Activated CD8-positive, alpha-beta memory T cell treated with anti-CD3 and anti-CD28 coated beads, Interleukin-2, amount 50 U/mL, for 24 hours (primary cell): ENCODE measurements around the gene ROR2.

ENCODE experiments used
- DNase-seq: peaks from one replicate; pipeline ENCODE4 v3.0.0-alpha.2; 2020; ENCODE audit errors: extremely low read depth

ROR2 gene

DNA sequence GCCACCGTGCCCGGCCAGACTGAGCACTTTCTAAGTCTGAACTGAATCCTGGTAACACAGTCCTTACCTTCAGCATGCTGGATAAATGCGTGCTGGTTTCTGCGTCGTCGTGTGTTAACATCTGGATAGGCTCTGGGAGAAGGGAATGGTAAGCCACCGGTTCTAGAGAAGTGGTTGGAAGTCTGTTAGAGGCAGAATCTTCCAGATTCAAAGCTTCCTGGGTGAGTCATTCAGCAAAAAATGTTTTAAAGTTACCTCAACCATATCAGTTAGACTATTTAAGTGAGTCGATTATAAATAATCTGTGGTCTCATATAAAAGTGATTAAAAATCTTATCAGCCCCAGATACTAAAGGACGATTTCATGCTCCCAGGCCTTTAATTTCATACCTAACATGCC, 269.9 kb downstream of the ROR2 start:
- DNase-seq: no peak

DNA sequence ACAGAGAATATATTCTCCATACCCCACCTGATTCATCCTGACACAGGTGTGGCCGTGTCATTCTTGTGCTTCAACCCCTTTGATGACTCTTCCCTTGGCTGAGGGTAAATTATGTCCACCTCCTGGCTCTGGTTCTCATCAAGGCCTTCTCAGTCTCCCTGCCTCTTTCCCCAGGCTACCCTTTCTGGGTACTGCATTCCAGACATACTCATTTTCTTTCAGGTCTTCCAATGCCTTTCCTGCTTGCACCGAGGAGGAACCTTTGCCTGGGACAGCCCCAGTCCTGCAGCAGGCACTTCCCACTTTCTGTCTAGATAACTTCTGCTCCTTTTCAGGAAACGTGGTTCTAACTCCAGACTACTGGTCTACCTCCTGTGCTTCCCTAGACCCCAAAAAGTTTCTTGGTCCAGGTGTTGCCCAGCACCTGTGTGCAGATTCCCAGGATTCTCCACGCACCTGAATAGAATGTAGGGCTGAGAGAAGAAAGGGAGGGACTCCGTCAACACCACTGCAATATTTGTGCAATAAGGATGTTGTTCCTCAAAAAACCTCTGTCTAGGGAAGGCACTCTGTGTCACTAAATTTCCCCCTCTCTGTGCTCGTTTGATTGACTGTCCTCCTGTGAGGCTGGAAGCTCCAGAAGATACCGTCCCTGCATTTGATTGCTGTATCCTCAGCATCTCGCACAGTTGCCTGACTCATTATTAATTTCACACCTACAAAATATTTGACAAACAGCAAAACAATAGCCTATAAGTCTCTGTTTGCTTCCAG, 271.0 kb downstream of the ROR2 start:
- no peak for DNase-seq

DNA sequence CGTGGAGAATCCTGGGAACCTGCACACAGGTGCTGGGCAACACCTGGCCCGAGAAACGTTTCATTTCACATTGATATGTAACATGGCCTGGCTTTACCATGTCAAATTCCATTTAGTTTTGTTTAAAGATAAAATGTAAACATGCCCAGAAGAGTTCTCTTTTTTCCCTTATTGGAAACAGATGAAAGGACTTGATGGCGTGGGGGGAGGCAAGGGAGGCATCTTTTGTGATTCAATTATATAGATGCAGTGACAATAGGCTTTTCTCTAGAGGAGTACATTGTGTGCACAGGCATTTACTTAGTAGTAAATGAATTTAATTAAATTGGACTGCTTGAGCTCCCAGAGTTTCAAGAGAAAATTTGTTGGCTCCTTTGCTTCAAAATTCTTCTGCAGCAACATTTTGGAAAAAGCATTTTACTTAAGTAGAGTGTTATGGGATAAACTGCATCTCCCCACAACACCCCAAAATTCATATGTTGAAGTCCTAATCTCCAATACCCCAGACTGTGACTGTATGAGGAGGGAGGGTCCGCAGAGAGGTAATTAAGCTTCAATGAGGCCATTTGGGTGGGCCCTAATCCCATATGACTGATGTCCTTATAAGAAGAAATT, 272.1 kb downstream of the ROR2 start:
- no peak for DNase-seq

DNA sequence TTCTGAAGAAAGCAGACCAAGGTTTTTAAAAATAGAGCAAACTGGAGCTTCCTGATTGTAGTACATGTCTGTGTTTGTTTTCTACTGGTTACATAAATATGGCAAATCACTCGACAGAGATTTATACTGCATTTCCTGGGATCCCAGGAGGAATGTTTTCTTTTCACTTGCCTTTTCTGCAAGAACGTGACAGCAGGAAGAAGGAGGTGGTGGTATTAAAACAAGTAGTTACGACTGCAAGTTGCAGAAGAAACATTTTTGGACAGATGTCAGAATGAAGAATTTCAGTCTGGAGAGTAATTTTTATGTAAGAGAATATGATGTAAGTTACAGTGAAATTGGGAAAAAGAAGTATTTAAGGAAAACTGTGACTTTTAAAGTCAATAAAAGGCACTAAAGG, 272.7 kb downstream of the ROR2 start:
- DNase-seq: no peak

DNA sequence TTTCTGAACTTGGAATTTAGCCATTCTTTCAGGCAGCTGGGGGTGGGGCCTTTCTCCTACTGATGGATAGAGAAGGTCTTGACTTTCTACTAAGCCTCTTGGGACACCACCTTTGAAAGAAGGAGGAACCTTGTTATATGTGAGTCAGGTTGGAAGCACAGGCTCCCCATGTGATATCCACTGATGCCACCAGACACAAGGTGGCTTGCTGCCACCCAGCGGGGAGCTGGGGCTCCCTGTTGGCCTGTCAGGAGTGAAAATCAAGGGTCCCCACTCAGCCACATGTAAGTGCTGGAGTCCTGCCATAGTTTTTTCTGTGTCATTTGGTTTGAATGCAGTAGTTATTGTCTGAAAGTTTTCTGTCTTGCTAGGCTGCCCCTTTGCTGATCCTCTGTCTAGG, 274.0 kb downstream of the ROR2 start:
- DNase-seq: no peak

DNA sequence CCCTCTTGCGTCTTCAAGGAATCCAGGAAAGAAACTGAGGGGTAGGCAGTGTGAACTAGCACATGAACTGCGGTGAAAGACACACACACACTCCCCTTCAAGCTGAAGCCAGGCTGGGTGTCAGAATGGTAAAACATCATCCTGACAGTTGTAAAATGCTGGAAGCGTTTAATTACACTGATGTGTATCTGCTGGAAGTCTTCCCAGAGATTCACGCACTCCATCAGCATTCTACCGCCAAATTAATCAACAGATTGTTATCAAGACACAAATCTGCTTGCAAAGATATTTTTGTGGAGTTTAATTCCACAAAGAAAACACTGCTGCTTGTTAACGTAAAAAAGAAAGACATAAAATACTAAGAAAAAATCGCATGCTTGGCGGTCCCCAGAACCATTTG, 285.4 kb downstream of the ROR2 start:
- DNase-seq: no peak

DNA sequence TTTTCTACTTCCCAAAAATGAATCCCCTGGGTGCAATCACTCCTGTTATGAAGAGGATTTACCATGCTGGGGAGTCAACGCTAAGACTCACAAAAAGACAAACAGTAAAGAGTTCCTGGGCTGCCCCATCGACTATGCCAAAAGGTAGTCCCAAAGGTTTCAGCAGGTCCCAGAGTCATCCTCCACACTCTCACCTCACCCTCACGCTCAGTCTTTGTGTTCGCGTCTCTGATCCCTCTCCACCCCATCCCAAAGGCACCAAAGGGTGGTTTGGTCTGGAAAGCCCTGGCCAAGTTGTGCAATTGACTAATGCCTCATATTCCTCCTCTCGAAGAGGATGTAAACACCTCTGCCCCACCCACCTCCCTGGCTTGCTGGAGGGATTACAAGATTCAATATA, 286.2 kb downstream of the ROR2 start:
- DNase-seq: no peak

DNA sequence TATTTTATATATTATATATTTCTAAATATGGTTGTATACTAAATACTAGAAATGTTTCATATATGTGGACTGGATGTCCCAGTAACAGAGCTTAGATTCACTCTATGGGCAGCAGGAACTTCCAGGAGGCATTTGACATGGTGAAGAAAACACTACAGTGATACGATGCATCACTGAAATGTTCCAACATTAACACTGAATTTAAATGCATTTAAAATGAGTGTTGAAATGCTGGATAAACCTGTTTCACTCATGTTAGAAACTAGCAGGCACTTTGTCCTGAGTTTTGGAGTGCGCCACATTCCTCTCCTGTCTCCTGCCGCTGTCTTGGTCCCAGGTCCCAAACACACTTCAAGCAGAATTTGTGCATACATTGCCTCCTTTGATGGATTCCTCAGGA, 288.6 kb downstream of the ROR2 start:
- DNase-seq: no peak

DNA sequence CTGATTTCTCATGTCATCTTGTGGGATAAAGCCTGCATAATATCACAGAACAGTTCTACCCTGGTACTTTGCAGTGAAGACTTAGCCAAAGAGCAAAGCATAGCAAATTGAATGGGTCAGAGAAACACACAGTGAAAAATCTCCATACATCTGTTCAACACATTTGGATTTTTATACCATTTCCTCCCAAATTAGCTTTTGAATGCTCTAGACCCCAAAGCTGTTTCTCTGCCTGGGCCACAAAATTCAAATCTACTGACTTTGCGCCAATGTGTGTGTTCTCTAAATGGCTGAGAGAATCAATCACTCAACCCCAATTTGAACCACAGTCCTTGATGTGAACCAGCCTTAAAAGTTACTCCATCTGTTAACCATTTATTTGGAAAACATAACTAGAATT, 289.5 kb downstream of the ROR2 start:
- DNase-seq: no peak

DNA sequence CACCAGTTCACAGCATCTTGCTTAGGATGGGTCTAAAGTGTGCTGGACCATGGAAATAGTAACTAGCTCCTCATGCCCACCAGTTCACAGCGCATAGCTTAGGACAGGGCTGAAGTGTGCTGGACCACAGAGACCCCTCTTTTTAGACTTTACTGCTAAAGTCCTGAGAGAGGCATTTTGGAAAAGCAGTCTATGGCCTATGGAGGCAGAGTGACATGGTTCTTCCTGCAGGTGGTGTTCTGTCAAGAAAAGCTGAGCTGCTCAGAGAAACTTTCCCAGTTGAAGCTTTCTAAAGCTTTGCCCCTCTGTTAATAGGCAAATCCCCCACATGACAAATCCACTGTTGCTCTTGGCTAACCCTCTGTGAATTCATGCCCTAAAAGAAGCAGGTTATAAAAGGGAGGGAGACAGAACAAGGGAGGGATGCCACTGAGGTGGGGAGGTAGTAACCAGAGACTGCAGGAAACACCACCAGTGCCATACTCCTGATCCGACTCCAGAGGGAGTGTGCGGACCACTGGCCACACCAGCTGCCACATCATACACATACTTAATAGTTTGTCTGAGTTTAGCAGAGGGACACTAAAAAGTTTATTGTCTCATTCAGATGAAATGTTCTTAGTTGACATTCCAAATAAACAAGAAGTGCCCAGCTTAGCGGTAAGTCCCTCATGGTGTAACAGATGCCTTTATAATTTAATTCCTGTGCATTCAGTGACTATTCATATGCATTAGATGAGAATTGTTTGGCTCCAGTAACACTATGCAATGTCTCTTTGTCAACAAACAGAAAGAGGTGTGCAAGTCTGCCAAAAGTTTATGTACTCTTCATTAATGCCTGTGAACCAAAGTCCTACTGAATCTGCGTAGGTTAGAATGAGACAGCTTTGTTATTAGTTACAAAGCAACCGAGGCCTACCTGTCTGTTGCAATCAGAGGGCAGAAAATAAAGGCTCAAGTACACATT, 290.2 kb downstream of the ROR2 start:
- DNase-seq: no peak

DNA sequence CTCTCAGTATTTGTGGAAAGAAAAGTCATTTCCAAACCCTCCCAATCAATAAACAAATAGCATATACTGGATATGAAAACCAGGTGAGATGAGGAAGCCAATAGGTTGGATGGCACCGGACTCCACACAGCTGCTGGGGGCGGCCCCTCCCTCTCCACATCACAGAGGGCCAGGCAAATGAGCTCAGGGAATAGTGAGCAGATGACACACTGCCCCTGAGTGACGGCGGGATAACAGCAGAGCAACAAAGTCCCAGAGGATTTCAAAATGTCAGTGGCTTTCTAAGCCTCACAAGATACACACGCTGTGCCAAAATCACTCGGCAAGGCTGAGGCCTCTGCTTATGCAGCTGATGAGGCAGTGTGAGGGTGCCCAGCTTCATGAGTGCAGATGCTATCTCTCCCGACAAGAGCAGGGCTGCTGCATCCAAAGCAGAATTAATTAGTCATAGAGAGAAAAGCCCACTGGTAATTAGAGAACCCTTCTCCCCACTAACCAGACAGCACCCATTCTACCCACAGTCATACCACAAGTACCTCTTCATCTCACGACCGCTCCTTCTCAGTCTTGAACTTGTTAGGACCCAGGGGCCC, 291.4 kb downstream of the ROR2 start:
- DNase-seq: no peak

DNA sequence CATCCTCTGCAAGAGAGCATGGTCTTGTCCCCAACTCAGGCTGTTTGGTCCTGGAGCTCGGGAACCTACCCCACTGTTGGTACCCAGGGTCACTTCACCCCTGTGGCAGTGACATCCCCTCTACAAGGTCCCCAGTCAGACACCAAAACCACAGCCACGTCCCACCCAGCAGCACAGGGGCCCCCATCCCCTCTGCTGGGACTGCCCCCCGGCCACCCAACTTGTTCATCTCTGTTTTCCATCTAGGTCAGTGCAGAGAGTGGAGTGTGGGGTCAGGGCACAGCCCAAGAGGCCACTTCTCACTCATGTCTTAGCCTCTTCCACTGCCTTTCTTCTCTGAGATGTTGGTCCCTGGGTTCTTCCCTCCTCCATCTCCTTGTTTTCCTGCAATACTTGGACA, 292.5 kb downstream of the ROR2 start:
- DNase-seq: no peak

DNA sequence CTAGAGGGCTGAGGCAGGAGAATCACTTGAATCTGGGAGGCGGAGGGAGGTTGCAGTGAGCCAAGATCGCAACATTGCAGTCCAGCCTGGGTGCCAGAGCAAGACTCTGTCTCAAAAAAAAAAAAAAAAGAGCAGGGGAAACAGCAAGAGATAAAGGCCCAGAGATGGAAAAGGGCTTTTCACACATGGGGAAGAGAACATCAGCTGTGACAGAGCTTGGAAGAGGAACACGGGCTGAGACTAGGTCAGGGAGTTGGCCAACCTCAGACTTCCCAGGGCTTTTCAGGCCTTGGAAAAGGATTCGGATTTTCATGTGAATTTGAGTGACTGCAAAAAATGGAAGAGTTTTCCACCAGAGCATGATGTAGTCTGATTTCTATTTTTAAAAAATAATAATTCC, 294.4 kb downstream of the ROR2 start:
- DNase-seq: no peak

DNA sequence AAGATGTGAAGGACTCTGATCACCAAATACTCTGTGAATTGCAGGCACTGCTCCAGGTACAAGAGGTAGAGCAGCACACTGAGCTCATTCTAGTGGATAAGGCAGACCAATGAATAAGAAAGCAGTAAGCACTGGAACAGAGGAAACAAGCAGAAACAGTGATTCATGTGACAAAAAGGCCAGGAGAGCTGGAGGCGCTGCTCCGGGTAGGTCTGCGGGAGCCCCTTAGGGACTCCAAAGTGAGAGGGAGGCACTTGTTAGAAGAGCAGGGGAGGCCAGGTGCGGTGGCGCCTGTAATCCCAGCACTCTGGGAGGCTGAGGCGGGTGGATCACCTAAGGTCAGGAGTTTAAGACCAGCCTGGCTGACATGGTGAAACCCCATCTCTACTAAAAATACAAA, 294.8 kb downstream of the ROR2 start:
- no peak for DNase-seq

DNA sequence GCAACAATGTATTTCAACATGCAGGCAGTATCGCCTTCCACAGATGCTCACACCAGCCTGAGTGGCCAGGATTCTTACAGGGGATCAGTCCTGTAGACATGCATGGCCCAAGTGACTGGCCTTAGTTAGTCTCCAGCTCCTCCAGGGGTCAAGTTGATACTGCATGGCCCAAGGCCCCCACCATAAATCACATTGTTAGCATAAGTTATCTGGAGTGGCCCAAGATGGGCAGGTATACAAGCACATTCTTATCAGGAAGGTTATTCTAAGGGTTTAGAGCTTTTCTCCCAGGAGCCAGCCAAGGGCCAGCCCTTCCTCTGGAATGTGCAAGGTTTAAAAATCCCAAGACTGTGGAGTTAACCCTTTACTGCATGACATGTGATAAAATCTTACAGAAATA, 295.5 kb downstream of the ROR2 start:
- DNase-seq: no peak

DNA sequence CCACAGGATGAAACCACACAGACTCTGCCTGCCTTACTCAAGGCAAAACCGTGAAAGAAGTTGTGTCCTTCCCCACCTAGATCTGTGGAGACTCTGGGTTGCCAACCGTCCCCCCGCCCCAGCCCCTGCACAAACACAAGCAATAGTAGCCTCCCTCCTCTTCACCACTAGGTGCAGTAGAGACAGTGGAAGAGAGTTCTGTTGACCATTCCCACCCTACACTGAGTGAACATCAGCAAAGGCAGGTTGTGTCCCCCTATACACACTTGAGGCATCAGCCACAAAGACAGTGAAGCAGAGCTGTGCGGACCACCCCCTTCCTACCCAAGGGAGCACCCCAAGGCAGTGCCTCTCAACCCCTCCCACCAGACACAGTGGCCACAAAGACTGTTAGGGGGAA, 302.7 kb downstream of the ROR2 start:
- DNase-seq: no peak

DNA sequence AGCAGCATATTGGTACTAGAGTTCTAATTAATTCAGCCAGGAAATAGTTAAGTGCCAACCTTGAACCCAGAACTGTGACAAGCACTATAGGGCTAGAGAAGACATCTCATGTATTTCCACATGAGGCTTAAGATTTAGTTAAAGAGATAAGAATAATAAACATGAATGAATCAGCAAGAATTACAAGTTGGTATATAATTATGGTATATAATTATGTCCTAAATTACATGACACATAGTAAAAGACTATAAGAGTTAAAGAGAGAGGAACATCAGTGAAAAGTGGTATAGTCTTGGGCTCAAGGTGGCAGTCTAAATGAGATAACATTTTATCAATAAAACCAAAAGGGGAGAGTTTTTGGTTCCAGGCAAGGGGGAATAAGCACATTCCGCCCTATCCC, 303.3 kb downstream of the ROR2 start:
- DNase-seq: no peak

DNA sequence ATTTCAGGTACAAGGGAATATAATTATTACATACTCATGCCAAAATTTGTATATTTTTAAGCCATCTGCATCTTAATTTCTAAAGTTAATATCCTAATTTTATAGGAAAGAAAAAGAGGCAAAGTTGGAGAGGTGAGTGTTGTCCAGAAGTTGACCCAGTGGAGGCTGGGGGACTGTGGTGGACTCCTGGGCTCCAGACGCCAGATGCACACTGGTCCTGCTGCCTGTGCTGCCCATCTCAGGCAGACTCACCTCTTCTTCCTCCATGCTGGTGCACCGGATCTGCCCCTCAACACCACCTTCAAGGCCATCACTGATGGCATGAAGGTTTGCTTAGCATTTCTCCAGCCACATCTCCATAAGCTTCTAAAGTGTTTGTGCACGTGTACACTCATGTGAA, 305.6 kb downstream of the ROR2 start:
- no peak for DNase-seq

DNA sequence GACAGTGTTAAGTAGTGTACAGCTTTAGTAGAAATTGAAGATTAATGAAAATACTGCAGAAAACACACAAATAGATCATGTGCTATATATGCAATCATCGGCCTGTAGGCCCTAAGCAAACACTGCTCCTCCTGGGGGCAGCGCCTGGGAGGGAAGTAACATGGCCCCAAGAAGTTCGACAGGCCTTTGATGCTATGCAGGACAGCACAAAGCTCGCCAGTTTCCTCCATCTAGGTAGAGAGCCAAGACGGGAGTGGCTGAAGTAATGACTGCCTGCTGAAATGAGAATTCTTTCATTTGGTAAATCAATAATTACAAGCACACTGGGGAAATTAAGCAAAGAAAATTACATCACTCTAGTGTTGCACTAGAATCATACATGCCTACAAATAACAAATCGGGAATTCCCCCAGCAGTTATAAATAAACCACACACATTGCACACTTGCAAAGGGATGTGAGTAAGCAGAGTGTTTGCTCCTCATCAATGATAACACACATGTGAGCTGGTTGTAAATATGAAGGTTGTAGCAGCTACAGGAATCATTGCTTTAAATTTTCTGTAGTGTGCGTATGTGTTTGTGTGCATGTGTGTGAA, 306.4 kb downstream of the ROR2 start:
- DNase-seq: no peak

DNA sequence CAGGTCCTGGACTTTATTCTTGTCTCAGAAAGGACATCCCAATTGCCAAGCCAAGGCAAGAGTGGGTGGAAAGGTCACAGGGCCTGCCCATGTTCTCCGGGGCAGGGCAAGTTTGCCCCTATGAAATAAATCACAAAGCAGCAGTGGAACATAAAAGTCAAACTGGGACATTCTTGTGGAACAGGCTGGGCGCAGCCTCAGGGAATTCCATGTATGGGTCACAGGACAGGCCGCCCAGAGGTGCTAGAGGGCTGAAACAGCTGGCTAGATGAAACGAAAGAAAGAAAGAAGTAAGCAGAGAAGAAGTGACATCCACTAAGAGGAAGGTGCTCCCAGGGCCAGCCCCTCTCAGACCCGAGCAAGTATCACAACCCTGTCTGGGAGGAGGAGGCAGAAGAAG, 307.3 kb downstream of the ROR2 start:
- DNase-seq: no peak

DNA sequence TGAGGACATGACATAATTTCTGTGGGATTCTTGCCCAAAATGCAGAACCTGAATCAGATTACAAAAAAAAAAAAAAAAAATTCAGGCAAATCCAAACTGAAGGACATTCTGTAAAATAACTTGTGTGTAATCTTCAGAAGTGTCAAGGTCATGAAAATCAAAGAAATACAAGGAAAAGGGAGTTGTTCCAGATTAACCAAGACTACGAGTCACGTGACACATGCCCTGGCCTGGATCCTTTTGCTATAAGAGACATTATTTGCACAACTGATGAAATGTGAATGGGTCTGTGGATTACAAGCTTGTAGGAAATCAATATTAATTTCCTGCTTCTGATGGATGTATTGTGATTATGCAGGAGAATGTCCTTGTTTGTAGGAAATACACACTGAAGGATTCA, 309.6 kb downstream of the ROR2 start:
- DNase-seq: no peak

DNA sequence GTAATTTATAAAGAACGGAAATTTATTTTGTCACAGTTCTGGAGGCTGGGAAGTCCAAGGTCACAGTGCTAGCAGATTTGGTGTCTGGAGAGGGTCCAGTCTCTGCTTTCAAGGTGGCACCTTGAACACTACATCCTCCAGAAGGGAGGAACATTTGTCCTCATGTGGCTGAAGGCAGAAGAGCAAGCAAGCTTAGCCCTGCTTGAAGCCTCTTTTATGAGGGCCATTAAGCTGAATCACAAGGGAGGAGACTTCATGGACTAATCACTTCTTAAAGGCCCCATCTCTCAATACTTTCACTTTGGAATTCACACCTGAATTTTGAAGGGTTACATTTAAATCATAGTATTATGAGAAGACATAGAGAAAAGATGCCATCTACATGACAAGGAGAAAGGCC, 311.0 kb downstream of the ROR2 start:
- DNase-seq: no peak
